Measurements from ENCODE around the gene DAP. TPM values are rescaled to one million over a fixed set of nuclear protein-coding genes. Genes with fewer than 3 reads are reported as not detected.

The DAP gene
- total and polyA plus RNA-seq, 2 of the 13 experiments (the other 11 are each of a cell fraction or from before 2014, with no cell fraction given): 22.0 to 57.5 TPM

DNA sequence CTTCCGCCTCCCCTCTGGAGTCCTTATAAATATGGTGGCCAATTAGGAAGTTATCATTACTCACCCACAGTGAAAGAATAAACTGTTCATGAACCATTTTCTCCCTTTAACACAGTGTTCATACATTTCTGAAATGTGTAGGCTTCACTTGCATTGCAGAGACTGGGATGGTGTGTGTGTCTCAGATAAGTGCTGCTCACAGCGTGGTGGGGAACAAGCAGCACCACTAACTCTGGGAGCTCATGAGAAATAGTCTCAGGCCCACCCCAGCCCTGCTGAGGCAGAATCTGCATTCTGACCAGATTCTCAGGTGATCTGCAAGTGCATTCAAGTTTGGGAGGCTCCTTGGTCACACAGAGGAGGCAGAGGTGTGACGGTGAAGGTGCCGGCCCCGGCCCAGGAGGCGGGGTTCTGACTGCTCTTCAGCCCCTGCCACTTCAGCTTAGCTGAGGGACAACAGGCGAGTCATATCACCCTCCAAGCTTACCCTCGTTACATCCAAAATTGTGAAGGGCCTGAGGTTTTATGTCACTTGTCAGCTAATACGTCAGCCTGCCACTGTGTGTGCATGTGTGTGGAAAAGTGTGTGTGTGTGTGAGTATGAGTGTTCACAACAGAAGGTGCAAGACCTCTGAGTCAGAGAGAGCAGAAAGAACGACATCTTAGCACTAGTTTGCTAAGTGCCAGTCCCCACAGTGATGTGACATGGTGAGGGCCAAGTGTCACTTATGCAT is 34.7 kb downstream of the DAP start (continued):
- TF ChIP-seq, protein P1, sequence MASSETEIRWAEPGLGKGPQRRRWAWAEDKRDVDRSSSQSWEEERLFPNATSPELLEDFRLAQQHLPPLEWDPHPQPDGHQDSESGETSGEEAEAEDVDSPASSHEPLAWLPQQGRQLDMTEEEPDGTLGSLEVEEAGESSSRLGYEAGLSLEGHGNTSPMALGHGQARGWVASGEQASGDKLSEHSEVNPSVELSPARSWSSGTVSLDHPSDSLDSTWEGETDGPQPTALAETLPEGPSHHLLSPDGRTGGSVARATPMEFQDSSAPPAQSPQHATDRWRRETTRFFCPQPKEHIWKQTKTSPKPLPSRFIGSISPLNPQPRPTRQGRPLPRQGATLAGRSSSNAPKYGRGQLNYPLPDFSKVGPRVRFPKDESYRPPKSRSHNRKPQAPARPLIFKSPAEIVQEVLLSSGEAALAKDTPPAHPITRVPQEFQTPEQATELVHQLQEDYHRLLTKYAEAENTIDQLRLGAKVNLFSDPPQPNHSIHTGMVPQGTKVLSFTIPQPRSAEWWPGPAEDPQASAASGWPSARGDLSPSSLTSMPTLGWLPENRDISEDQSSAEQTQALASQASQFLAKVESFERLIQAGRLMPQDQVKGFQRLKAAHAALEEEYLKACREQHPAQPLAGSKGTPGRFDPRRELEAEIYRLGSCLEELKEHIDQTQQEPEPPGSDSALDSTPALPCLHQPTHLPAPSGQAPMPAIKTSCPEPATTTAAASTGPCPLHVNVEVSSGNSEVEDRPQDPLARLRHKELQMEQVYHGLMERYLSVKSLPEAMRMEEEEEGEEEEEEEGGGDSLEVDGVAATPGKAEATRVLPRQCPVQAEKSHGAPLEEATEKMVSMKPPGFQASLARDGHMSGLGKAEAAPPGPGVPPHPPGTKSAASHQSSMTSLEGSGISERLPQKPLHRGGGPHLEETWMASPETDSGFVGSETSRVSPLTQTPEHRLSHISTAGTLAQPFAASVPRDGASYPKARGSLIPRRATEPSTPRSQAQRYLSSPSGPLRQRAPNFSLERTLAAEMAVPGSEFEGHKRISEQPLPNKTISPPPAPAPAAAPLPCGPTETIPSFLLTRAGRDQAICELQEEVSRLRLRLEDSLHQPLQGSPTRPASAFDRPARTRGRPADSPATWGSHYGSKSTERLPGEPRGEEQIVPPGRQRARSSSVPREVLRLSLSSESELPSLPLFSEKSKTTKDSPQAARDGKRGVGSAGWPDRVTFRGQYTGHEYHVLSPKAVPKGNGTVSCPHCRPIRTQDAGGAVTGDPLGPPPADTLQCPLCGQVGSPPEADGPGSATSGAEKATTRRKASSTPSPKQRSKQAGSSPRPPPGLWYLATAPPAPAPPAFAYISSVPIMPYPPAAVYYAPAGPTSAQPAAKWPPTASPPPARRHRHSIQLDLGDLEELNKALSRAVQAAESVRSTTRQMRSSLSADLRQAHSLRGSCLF (CRISPR knock-in tag; IDR thresholded peaks at IDR 0.05; ENCODE audit: borderline replicate concordance): no peak
- TF ChIP-seq ZNF3 (CRISPR knock-in tag; IDR thresholded peaks at IDR 0.05): no peak
- TF ChIP-seq ZNF274 (CRISPR knock-in tag; IDR thresholded peaks at IDR 0.05): no peak

DNA sequence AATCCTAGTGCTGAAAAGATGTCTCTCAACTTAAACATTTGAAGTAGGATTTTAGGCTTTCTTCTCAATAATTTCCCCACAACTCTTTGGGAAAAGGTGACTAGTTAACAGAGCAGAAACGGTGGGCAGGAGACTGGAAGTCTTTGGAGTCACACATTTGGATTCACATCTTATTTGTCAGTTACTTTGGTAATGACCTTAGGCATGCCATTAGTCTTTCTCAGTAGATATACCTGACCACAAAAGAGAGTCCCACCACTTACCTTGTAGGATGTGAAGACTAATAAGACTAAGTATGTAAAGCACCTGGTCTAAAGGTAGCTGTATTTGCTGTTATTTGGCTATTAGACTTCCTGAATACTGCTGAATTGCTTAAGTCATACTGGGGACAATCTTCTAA is 35.4 kb downstream of the DAP start:
- DNase-seq (ENCODE audit: low spot score) (no peak), ATAC-seq (no peak), FAIRE-seq (no peak)
- Histone ChIP-seq H3K27me3 (ENCODE audit: control insufficient read depth in 1 of 2, insufficient read depth in 2 of 2, low read length in 2 of 2) (no peaks in the 10 kb centered on the region), H3K4me3 (replicated peaks in 1 of 3; ENCODE audit: insufficient read depth in 1 of 3, low read depth in 2 of 3, low read length in 3 of 3) (no peak overlapping the region), H3K36me3 (replicated peaks in 1 of 2; ENCODE audit: control insufficient read depth in 1 of 2, insufficient read depth in 2 of 2, low read length in 2 of 2) (peaks cover 6 to 75% of the 10 kb centered on the region in 2 experiments), H2AFZ (ENCODE audit: low read length) (no peak overlapping the region), H3K9me3 (ENCODE audit: low read length) (no peaks in the 10 kb centered on the region), H3K9ac (ENCODE audit: insufficient read depth, low read depth, low read length) (no peak overlapping the region), H3K4me2 (ENCODE audit: low read depth, low read length) (no peak overlapping the region), H4K20me1 (ENCODE audit: insufficient read depth, low read length) (peaks cover 11% of the 10 kb centered on the region; the same call in 1 of the 2 replicates), H3K27ac (ENCODE audit: extremely low read length, insufficient read depth, low read length) (peak overlapping the region; percentile 42), H3K79me2 (ENCODE audit: insufficient read depth, low read length) (peaks cover 2% of the 10 kb centered on the region), H3K4me1 (ENCODE audit: insufficient read depth, low read length) (peaks cover 33% of the 10 kb centered on the region)
- intact Hi-C loops (cut with micrococcal nuclease; ENCODE audit: unreplicated experiment): no loop called here
- BruUV-seq (replicated peaks): no TSS peak
- in situ Hi-C loops (cut with HindIII; ENCODE audit: extremely low pct_ligation_motif_present, low pct_unique_long_range_greater_than_20kb): no loop called here
- 85% methylated on average over 1 of the region's 1 CpG for WGBS (ENCODE audit: low lambda C conversion rate)
- ChIA-PET CTCF (ENCODE audit: low intra/inter-chr PET ratio, low total read pairs) (no interaction called here), POLR2A (no interaction called here)
- TF ChIP-seq ZNF124 (CRISPR knock-in tag; IDR thresholded peaks at IDR 0.05): no peak
- TF ChIP-seq ZNF569 (CRISPR knock-in tag; IDR thresholded peaks at IDR 0.05; ENCODE audit: borderline replicate concordance): no peak
- no peak for TF ChIP-seq ZIK1 (CRISPR knock-in tag; IDR thresholded peaks at IDR 0.05; ENCODE audit: borderline replicate concordance, low read depth)
- TF ChIP-seq ZNF496 (CRISPR knock-in tag; IDR thresholded peaks at IDR 0.05; ENCODE audit: insufficient replicate concordance): no peak
- TF ChIP-seq, protein P2, sequence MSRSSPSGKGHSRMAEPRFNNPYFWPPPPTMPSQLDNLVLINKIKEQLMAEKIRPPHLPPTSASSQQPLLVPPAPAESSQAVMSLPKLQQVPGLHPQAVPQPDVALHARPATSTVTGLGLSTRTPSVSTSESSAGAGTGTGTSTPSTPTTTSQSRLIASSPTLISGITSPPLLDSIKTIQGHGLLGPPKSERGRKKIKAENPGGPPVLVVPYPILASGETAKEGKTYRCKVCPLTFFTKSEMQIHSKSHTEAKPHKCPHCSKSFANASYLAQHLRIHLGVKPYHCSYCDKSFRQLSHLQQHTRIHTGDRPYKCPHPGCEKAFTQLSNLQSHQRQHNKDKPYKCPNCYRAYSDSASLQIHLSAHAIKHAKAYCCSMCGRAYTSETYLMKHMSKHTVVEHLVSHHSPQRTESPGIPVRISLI (CRISPR knock-in tag; IDR thresholded peaks at IDR 0.05; ENCODE audit: borderline replicate concordance): no peak
- no peak for TF ChIP-seq SP140L (CRISPR knock-in tag; IDR thresholded peaks at IDR 0.05; ENCODE audit: borderline replicate concordance)
- no peak for TF ChIP-seq ZNF605 (CRISPR knock-in tag; IDR thresholded peaks at IDR 0.05)
- TF ChIP-seq ZNF766 (CRISPR knock-in tag; IDR thresholded peaks at IDR 0.05; ENCODE audit: borderline replicate concordance): no peak
- TF ChIP-seq, protein P3, sequence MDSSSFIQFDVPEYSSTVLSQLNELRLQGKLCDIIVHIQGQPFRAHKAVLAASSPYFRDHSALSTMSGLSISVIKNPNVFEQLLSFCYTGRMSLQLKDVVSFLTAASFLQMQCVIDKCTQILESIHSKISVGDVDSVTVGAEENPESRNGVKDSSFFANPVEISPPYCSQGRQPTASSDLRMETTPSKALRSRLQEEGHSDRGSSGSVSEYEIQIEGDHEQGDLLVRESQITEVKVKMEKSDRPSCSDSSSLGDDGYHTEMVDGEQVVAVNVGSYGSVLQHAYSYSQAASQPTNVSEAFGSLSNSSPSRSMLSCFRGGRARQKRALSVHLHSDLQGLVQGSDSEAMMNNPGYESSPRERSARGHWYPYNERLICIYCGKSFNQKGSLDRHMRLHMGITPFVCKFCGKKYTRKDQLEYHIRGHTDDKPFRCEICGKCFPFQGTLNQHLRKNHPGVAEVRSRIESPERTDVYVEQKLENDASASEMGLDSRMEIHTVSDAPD (CRISPR knock-in tag; IDR thresholded peaks at IDR 0.05): no peak
- TF ChIP-seq SATB2 (CRISPR knock-in tag; IDR thresholded peaks at IDR 0.05): no peak
- TF ChIP-seq ASH2L (IDR thresholded peaks at IDR 0.05; ENCODE audit: insufficient read length, low read depth, low read length): no peak
- TF ChIP-seq ZNF333 (CRISPR knock-in tag; IDR thresholded peaks at IDR 0.05; ENCODE audit: borderline replicate concordance): no peak

All from HepG2 (cell line).